A673 (cell line): ENCODE results near the gene AKT3. TPM values are rescaled to one million over a fixed set of nuclear protein-coding genes. Genes with fewer than 3 reads are reported as not detected.

Source experiments
- BruUV-seq: library from RNA; stranded (reverse); fragments of 400-500 nt; replicated peaks from 2 replicates; lab custom pipeline; 2021; lab: Mats Ljungman, UMichigan
- CTCF ChIA-PET: fragments of 300-600 bp; sonication (Branson Sonifier 250); formaldehyde crosslinking; loops from one replicate; lab custom pipeline; 2022; ENCODE audit warnings: antibody characterized with exemption; lab: Charles Lee
- POLR2A ChIA-PET: fragments of 300-600 bp; sonication (Branson Sonifier 250); formaldehyde crosslinking; loops from one replicate; lab custom pipeline; 2022; ENCODE audit warnings: antibody characterized with exemption; ENCODE audit not compliant: low non-redundant PET; lab: Charles Lee
- DNase-seq: peaks from one replicate; pipeline ENCODE4 v3.0.0-alpha.2; 2015; ENCODE audit warnings: low spot score
- H3K27ac ChIP-seq: fragments of 200-600 bp; sonication (generic); 2 replicates; pipeline ENCODE4 v1.5.1; 2016; ENCODE audit warnings: mixed run types, low read depth, mild to moderate bottlenecking, mixed read lengths, antibody characterized with exemption, low read length; ENCODE audit not compliant: poor library complexity, severe bottlenecking
- H3K27me3 ChIP-seq: fragments of 200-600 bp; sonication (generic); replicated peaks from 2 replicates; pipeline ENCODE4 v1.6.1; 2017; ENCODE audit warnings: mixed run types, low read depth, mild to moderate bottlenecking, mixed read lengths, antibody characterized with exemption, low read length; ENCODE audit not compliant: insufficient read depth, poor library complexity
- H3K36me3 ChIP-seq: fragments of 200-600 bp; sonication (generic); 2 replicates; pipeline ENCODE4 v1.6.1; 2016; ENCODE audit warnings: mixed run types, mild to moderate bottlenecking, mixed read lengths, antibody characterized with exemption, low read length; ENCODE audit not compliant: insufficient read depth, poor library complexity, severe bottlenecking
- H3K4me1 ChIP-seq: fragments of 200-600 bp; sonication (generic); 2 replicates; pipeline ENCODE4 v1.6.1; 2017; ENCODE audit warnings: mixed run types, mild to moderate bottlenecking, mixed read lengths, antibody characterized with exemption, low read length; ENCODE audit not compliant: insufficient read depth, poor library complexity, severe bottlenecking
- H3K4me3 ChIP-seq: fragments of 200-600 bp; sonication (generic); 2 replicates; pipeline ENCODE4 v1.5.1; 2016; ENCODE audit warnings: low read depth, mixed run types, mild to moderate bottlenecking, mixed read lengths, low read length; ENCODE audit not compliant: poor library complexity, severe bottlenecking
- H3K9me3 ChIP-seq: fragments of 200-600 bp; sonication (generic); 2 replicates; pipeline ENCODE4 v1.6.1; 2016; ENCODE audit warnings: mixed run types, low read depth, mild to moderate bottlenecking, mixed read lengths, antibody characterized with exemption, low read length; ENCODE audit not compliant: poor library complexity, severe bottlenecking
- CTCF ChIP-seq: fragments of 300-800, 200-600 bp; sonication (generic); conservative IDR thresholded peaks from 2 replicates; pipeline ENCODE4 v1.5.1; 2017; ENCODE audit warnings: low read depth, mild to moderate bottlenecking, antibody characterized with exemption, low read length, moderate library complexity, mixed read lengths
- EZH2 ChIP-seq: fragments of 200-600 bp; sonication (generic); IDR thresholded peaks from 2 replicates; pipeline ENCODE4 v1.6.1; 2017; ENCODE audit warnings: borderline replicate concordance, low read depth, mild to moderate bottlenecking, mixed read lengths, antibody characterized with exemption, low read length; ENCODE audit not compliant: poor library complexity, severe bottlenecking
- intact Hi-C: fragments of 100-400 bp; cut with micrococcal nuclease; formaldehyde crosslinking; loops from one replicate; pipeline ENCODE4 v1.10.0; 2022; ENCODE audit not compliant: unreplicated experiment
- total RNA-seq: library from RNA; stranded (reverse); gene quantifications from 2 replicates; pipeline ENCODE4 v1.2.3, GENCODE V29; 2021

AKT3 gene
- total RNA-seq, 1 experiment from 2014 or later = 14.4 TPM

DNA sequence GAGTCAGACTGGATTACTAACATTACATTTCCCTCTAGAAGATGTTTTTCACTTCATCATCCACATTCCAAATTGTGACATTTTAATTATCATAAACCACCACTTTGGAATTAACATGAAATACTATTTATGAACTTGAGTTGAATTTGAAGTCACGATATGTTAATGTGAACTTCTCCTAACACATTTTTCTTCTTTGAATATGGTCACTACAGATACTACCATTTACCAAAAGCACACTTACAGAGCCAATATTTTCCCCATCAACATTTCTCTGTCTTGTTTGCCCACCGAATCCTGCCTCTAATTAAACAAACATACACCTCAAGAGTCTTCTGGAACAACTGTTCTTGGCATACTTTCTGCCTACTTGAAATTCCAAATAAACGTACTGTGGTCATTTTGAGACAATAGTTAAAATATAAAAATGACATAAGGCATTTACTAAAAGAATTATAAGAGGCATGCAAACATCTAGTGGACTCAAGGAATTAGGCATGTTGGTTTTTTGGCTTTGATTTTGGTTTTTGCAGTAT, 177.4 kb downstream of the AKT3 start:
- no peaks in the 10 kb centered on the region for H3K36me3 ChIP-seq
- no peak overlapping the region for H3K4me3 ChIP-seq
- no peaks in the 10 kb centered on the region for H3K4me1 ChIP-seq
- CTCF ChIA-PET = no interaction called here
- POLR2A ChIA-PET = no interaction called here
- no TSS peak for BruUV-seq
- DNase-seq = no peak
- TF ChIP-seq CTCF = no peak
- TF ChIP-seq EZH2 = no peak
- no peak overlapping the region for H3K27ac ChIP-seq
- no peaks in the 10 kb centered on the region for H3K9me3 ChIP-seq
- intact Hi-C loops = no loop called here
- no peaks in the 10 kb centered on the region for H3K27me3 ChIP-seq

GRCh38 chr1:243667591-243667990, 182.5 kb downstream of the AKT3 start:
- CTCF ChIA-PET = no interaction called here
- TF ChIP-seq EZH2 = no peak
- TF ChIP-seq CTCF = no peak
- H3K36me3 ChIP-seq = no peaks in the 10 kb centered on the region
- DNase-seq = no peak
- H3K27ac ChIP-seq = no peak overlapping the region
- POLR2A ChIA-PET = no interaction called here
- intact Hi-C loops = no loop called here
- H3K9me3 ChIP-seq = no peaks in the 10 kb centered on the region
- no peaks in the 10 kb centered on the region for H3K4me1 ChIP-seq
- no TSS peak for BruUV-seq
- no peak overlapping the region for H3K4me3 ChIP-seq
- no peaks in the 10 kb centered on the region for H3K27me3 ChIP-seq

DNA sequence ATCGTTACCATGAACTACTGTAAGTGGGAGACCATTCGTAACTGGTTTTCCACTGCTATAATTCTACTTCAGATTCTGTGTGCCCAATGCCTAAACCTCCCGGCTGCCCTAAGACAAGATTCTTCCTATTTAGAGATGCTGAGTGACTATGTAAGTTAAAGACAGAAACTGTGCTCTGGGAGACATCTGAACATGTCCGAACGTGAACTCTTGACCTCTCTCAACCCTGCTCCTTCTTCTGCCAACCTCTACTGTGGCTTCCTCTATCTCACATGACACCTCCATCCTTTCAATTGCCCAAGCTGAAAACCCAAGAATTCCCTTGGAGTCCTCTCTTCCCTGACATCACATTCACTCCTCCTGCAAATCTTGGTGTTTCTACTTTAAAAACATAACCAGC, 182.9 kb downstream of the AKT3 start:
- no peak overlapping the region for H3K4me3 ChIP-seq
- no TSS peak for BruUV-seq
- ChIA-PET CTCF (no interaction called here), POLR2A (no interaction called here)
- H3K4me1 ChIP-seq = no peaks in the 10 kb centered on the region
- TF ChIP-seq EZH2 = no peak
- no peak for TF ChIP-seq CTCF
- DNase-seq = no peak
- H3K36me3 ChIP-seq = no peaks in the 10 kb centered on the region
- H3K9me3 ChIP-seq = no peaks in the 10 kb centered on the region
- intact Hi-C loops = no loop called here
- H3K27ac ChIP-seq = no peak overlapping the region
- no peaks in the 10 kb centered on the region for H3K27me3 ChIP-seq
